Stimulated activated CD4-positive, alpha-beta T cell treated with anti-CD3 and anti-CD28 coated beads, Interleukin-15, amount 100 ng/mL, for 1 hour (primary cell): ENCODE data around the gene GSC2.

Experiments
- DNase-seq, 2 donors: peaks; one replicate each; pipeline ENCODE4 v3.0.0-alpha.2; 2020; ENCODE audit warnings: low read depth in 1 of 2, low spot score in 1 of 2

Gene GSC2

GRCh38 chr22:19103880-19104821 is 45.9 kb downstream of the GSC2 start:
- DNase-seq, result no peak

- no peak for DNase-seq
Measured at GRCh38 chr22:19098157-19098556, 51.9 kb downstream of the GSC2 start.

GRCh38 chr22:19097518-19097917 is 52.6 kb downstream of the GSC2 start:
- no peak for DNase-seq
